Mucosa of descending colon (tissue), 3 donors: ENCODE results near the gene SURF1. TPM values are rescaled to one million over a fixed set of nuclear protein-coding genes. Genes with fewer than 3 reads are reported as not detected.

Experiments
- ATAC-seq: fragments of 200-7000 bp; cut with Tn5 transposase; one replicate; pipeline ENCODE4 v1.9.1; 2020; ENCODE audit warnings: mild to moderate bottlenecking, moderate library complexity
- DNase-seq, 3 donors: peaks; one replicate each; pipeline ENCODE4 v3.0.0-alpha.2; 2020
- H3K36me3 ChIP-seq: fragments of 200-600 bp; one replicate; pipeline ENCODE4 v1.8.0; 2021; ENCODE audit warnings: low read depth, mild to moderate bottlenecking
- H3K4me1 ChIP-seq: fragments of 200-600 bp; one replicate; pipeline ENCODE4 v1.8.0; 2021; ENCODE audit warnings: low read depth, mild to moderate bottlenecking
- H3K4me3 ChIP-seq: fragments of 200-600 bp; one replicate; pipeline ENCODE4 v1.8.0; 2021; ENCODE audit warnings: mild to moderate bottlenecking
- H3K9me3 ChIP-seq: fragments of 200-600 bp; one replicate; pipeline ENCODE4 v1.8.0; 2021; ENCODE audit warnings: mild to moderate bottlenecking
- intact Hi-C, 2 donors: fragments of 100-400 bp; cut with DNase I in 1 of 2; cut with micrococcal nuclease in 1 of 2; formaldehyde crosslinking; loops; one replicate each; pipeline versions ENCODE4 v1.11.0 to v1.11.1; 2022; cut with DNase I, micrococcal nuclease
- total RNA-seq, 3 donors: library from RNA; stranded (reverse); fragmentation: NEBNext Ultra II Directional in 2 of 3; extraction: Animal tissue kit (Norgen Biotek cat#: 25700) in 2 of 3; gene quantifications; one replicate each; pipeline versions ENCODE4 v1.2.1 to v1.2.4, GENCODE V29; 2021 to 2023
- TF ChIP-seq, protein P1 (sequence below): fragments of 200-600 bp; IDR thresholded peaks from one replicate; pipeline ENCODE4 v1.8.0; 2022; ENCODE audit warnings: antibody characterized with exemption, mild to moderate bottlenecking
- donor health status: DM: no; HTN: no; CAD: no; lungs with moderate emphysema.
- donor health status: DM: no; HTN: no; CAD: no.
- donor health status: DM: no; HTN: yes; CAD: no.

Gene SURF1
- total RNA-seq, 3 donors from 2014 or later: 45.4 to 63.0 (median 52.2) TPM

DNA sequence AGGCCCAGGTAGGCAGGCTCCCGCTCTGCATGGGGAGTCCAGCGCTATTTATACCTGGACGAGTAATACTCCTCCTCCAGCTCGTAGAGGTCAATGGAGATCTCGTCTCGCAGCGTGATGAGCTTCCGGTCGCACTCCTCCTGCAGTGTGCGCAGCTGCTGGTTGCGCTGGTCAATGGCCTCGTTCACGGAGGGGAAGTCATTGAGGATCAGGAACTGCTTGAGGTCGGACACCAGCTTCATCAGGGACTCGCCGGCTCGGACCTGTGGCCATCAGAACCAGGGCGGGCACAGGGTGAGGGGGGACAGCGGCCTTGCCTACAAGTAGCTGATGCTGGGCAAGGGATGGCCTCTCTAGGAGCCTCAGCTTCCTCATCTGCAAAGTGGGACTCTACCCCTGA lies 12.2 kb downstream of the SURF1 start:
- Histone ChIP-seq H3K9me3 (no peaks in the 10 kb centered on the region), H3K4me3 (no peak overlapping the region), H3K36me3 (no peaks in the 10 kb centered on the region), H3K4me1 (peaks cover 10% of the 10 kb centered on the region)
- intact Hi-C loops: no loop called here
- DNase-seq (no peak), ATAC-seq (no peak)
- TF ChIP-seq, protein P1, sequence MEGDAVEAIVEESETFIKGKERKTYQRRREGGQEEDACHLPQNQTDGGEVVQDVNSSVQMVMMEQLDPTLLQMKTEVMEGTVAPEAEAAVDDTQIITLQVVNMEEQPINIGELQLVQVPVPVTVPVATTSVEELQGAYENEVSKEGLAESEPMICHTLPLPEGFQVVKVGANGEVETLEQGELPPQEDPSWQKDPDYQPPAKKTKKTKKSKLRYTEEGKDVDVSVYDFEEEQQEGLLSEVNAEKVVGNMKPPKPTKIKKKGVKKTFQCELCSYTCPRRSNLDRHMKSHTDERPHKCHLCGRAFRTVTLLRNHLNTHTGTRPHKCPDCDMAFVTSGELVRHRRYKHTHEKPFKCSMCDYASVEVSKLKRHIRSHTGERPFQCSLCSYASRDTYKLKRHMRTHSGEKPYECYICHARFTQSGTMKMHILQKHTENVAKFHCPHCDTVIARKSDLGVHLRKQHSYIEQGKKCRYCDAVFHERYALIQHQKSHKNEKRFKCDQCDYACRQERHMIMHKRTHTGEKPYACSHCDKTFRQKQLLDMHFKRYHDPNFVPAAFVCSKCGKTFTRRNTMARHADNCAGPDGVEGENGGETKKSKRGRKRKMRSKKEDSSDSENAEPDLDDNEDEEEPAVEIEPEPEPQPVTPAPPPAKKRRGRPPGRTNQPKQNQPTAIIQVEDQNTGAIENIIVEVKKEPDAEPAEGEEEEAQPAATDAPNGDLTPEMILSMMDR: no peak

GRCh38 chr9:133342570-133342969 lies 13.7 kb downstream of the SURF1 start:
- intact Hi-C loops: no loop called here
- TF ChIP-seq, protein P1: no peak
- Histone ChIP-seq H3K9me3 (no peaks in the 10 kb centered on the region), H3K36me3 (no peaks in the 10 kb centered on the region), H3K4me3 (no peak overlapping the region), H3K4me1 (peaks cover 8% of the 10 kb centered on the region)
- ATAC-seq (no peak), DNase-seq (no peak)

- peaks cover 8% of the 10 kb centered on the region for H3K4me1 ChIP-seq
- no peak overlapping the region for H3K4me3 ChIP-seq
- H3K36me3 ChIP-seq: no peaks in the 10 kb centered on the region
- DNase-seq (no peak), ATAC-seq (peak; percentile 27)
- H3K9me3 ChIP-seq: no peaks in the 10 kb centered on the region
- TF ChIP-seq, protein P1: no peak
- intact Hi-C loops: no loop called here
Observed at GRCh38 chr9:133342069-133342406, 14.2 kb downstream of the SURF1 start.

DNA sequence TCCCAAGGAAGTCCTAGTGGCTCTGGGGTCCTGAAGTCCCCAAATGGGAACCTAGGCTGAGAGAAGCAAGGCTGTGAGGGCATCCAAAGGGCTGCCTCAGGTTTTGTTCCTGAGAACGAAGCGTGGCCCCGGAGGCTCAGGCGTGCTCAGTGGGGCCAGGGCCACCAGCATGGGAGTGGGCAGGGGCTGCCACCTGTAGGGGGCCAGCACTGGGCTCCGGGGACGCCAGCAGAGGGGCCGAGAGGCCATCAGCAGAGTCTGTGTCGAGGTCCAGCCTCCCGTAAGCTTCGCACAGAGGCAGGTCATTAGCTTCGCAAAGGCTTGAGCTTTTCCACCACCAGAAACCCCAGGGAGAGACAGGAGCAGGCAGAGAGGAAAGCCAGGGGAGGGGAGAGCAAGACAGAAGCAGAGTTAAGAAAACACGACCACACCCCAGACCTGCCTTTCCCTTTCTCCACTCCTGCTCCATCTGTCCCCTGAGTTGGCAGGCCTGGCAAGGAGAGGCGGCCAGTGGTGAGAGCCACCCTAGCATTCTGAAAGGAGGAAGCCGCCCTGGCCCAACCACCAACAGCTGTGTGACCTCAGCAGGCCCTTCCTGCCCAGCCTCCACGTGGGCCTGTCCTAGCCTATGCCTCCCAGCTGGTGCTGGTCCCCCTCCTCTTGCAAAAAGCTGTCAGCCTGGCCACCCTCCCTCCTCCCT lies 14.8 kb downstream of the SURF1 start:
- Histone ChIP-seq H3K4me3 (no peak overlapping the region), H3K36me3 (no peaks in the 10 kb centered on the region), H3K9me3 (no peaks in the 10 kb centered on the region), H3K4me1 (peaks cover 6% of the 10 kb centered on the region)
- TF ChIP-seq, protein P1: no peak
- intact Hi-C loops: no loop called here
- DNase-seq (peak in 1 of 3 donors; percentile 37), ATAC-seq (peak; percentile 62)

- H3K4me3 ChIP-seq: no peak overlapping the region
- intact Hi-C loops: no loop called here
- no peak for DNase-seq
- no peaks in the 10 kb centered on the region for H3K36me3 ChIP-seq
- TF ChIP-seq, protein P1: no peak
- no peaks in the 10 kb centered on the region for H3K9me3 ChIP-seq
- no peak for ATAC-seq
- peaks cover 4% of the 10 kb centered on the region for H3K4me1 ChIP-seq
Observed at GRCh38 chr9:133340916-133341315, 15.4 kb downstream of the SURF1 start.

DNA sequence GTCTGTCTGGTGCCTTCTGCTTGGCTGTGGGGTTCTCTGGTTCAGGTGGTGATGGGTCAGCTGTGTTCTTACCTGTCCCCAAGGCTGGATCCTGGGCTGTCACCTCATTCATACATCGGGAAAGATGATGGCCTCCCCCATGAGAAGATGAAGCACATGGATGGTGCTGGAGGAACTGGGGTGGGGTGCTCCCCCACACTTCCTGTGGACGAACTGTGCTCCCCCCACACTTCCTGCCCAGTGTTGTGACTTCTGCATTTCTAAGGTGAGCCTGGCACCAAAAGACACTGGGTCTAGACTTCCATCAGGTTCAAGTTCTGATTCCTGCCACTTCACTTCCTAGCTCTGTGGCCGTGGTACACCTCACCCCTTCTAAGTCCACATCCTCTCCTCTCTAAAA lies 16.0 kb downstream of the SURF1 start:
- ATAC-seq (no peak), DNase-seq (peak in 1 of 3 donors; percentile 55)
- Histone ChIP-seq H3K36me3 (no peaks in the 10 kb centered on the region), H3K9me3 (no peaks in the 10 kb centered on the region), H3K4me3 (no peak overlapping the region), H3K4me1 (peaks cover 4% of the 10 kb centered on the region)
- TF ChIP-seq, protein P1: no peak
- intact Hi-C loops: no loop called here
